Adipose tissue (tissue), 3 donors: ENCODE measurements around the gene RRAS. TPM values are rescaled to one million over a fixed set of nuclear protein-coding genes. Genes with fewer than 3 reads are reported as not detected.

Experiments used
- H3K27ac ChIP-seq: one replicate; pipeline ENCODE4 v1.5.1; 2013; ENCODE audit warnings: low read depth, low read length
- WGBS, 3 donors: extraction: QIAGEN DNeasy Blood & Tissue Kit; methylation state at CpG; one replicate each; pipeline ENCODE4 v1.1.7; 2013; 5-methylcytosine and 5-hydroxymethylcytosine counted together
- polyA plus RNA-seq, 3 donors: library from polyadenylated mRNA; stranded (reverse); fragments of 200-250 nt; gene quantifications; one replicate each; pipeline ENCODE4 v1.2.3, GENCODE V29; 2013
- donor health status: healthy with polysubstance abuse.
- donor health status: Bipolar disorder and iron deficiency.
- donor health status: healthy.

The RRAS gene
- polyA plus RNA-seq, 3 donors = 31.9 to 302 (median 198) TPM

GRCh38 chr19:49591731-49592485 lies 48.0 kb downstream of the RRAS start:
- no peak overlapping the region for H3K27ac ChIP-seq
- WGBS, 3 donors = 0 to 1% (median 0%) methylated on average over 47 to 51 of the region's 51 CpGs

GRCh38 chr19:49590971-49591730 lies 48.8 kb downstream of the RRAS start, which contains the start of gene PRR12:
Gene PRR12, plus strand, starts transcription at chr19:49591182. Its CDS starts 473 bp downstream, at chr19:49591655.
- 0 to 1% (median 0%) methylated on average over 22 to 60 of the region's 66 CpGs for WGBS, 3 donors
- H3K27ac ChIP-seq = peak within 1 kb of the TSS; percentile 76

GRCh38 chr19:49590071-49590970 lies 49.6 kb downstream of the RRAS start:
- peak overlapping the region; percentile 76 for H3K27ac ChIP-seq
- 0 to 1% (median 0%) methylated on average over 55 to 58 of the region's 58 CpGs for WGBS, 3 donors

GRCh38 chr19:49589502-49589905 lies 50.4 kb downstream of the RRAS start:
- WGBS, 3 donors = 45 to 68% (median 60%) methylated on average over 5 of the region's 5 CpGs
- H3K27ac ChIP-seq = no peak overlapping the region

GRCh38 chr19:49588365-49589122 lies 51.4 kb downstream of the RRAS start:
- H3K27ac ChIP-seq = no peak overlapping the region
- 75 to 82% (median 76%) methylated on average over 18 of the region's 18 CpGs for WGBS, 3 donors

GRCh38 chr19:49587227-49587626 lies 52.7 kb downstream of the RRAS start:
- H3K27ac ChIP-seq = no peak overlapping the region
- 87 to 95% (median 90%) methylated on average over 8 of the region's 8 CpGs for WGBS, 3 donors

Other genes starting within 250 kb of the RRAS start
- not detected for gene PTH2, start 216.7 kb downstream of the RRAS start, polyA plus RNA-seq
- gene GFY, start 214.8 kb downstream of the RRAS start, polyA plus RNA-seq = not detected
- 1 to 10 TPM in 2 of 3 donors, under 1 TPM in 1; 0.23 to 7.3 (median 1.5) TPM for gene SLC17A7, start 198.6 kb downstream of the RRAS start, polyA plus RNA-seq
- gene PIH1D1, start 188.3 kb downstream of the RRAS start, polyA plus RNA-seq = 10 to 100 TPM; 43.8 to 85.5 (median 50.3) TPM
- gene ALDH16A1, start 186.9 kb downstream of the RRAS start, polyA plus RNA-seq = 10 to 100 TPM; 24.1 to 31.4 (median 29.5) TPM
- 10 to 100 TPM in 1 of 3 donors, 1 to 10 TPM in 2; 2.6 to 20.5 (median 7.4) TPM for gene FLT3LG, start 165.9 kb downstream of the RRAS start, polyA plus RNA-seq
- 1,000 to 10,000 TPM; 3,139 to 5,659 (median 3,499) TPM for gene RPL13A, start 152.5 kb downstream of the RRAS start, polyA plus RNA-seq
- gene RPS11, start 143.7 kb downstream of the RRAS start, polyA plus RNA-seq = 1,000 to 10,000 TPM; 3,233 to 6,569 (median 4,953) TPM
- gene FCGRT, start 127.5 kb downstream of the RRAS start, polyA plus RNA-seq = 100 to 1,000 TPM in 2 of 3 donors, 10 to 100 TPM in 1; 57.1 to 268 (median 264) TPM
- 10 to 100 TPM in 2 of 3 donors, 1 to 10 TPM in 1; 7.8 to 61.6 (median 33.7) TPM for gene RCN3, start 112.1 kb downstream of the RRAS start, polyA plus RNA-seq
- 10 to 100 TPM; 61.0 to 95.7 (median 77.8) TPM for gene NOSIP, start 59.6 kb downstream of the RRAS start, polyA plus RNA-seq
- 10 to 100 TPM in 1 of 3 donors, 1 to 10 TPM in 2; 2.9 to 11.7 (median 3.0) TPM for gene PRRG2, start 58.8 kb downstream of the RRAS start, polyA plus RNA-seq
- 10 to 100 TPM in 1 of 3 donors, 1 to 10 TPM in 2; 5.1 to 11.5 (median 7.3) TPM for gene PRR12, start 49.0 kb downstream of the RRAS start, polyA plus RNA-seq
- 10 to 100 TPM; 12.7 to 23.5 (median 17.4) TPM for gene SCAF1, start 2.1 kb upstream of the RRAS start, polyA plus RNA-seq
- gene IRF3, start 25.7 kb upstream of the RRAS start, polyA plus RNA-seq = 10 to 100 TPM; 45.8 to 76.0 (median 56.6) TPM
- 10 to 100 TPM; 14.1 to 18.4 (median 15.4) TPM for gene BCL2L12, start 25.8 kb upstream of the RRAS start, polyA plus RNA-seq
- gene PRMT1, start 37.1 kb upstream of the RRAS start, polyA plus RNA-seq = 100 to 1,000 TPM in 2 of 3 donors, 10 to 100 TPM in 1; 80.2 to 153 (median 118) TPM
- gene ADM5, start 49.5 kb upstream of the RRAS start, polyA plus RNA-seq = 1 to 10 TPM; 1.0 to 2.5 (median 1.0) TPM
- gene CPT1C, start 51.0 kb upstream of the RRAS start, polyA plus RNA-seq = 10 to 100 TPM in 1 of 3 donors, 1 to 10 TPM in 2; 1.8 to 12.1 (median 3.2) TPM
- gene TSKS, start 123.2 kb upstream of the RRAS start, polyA plus RNA-seq = 1 to 10 TPM in 2 of 3 donors, under 1 TPM in 1; 0.22 to 2.5 (median 1.1) TPM
- 10 to 100 TPM; 49.3 to 82.4 (median 75.9) TPM for gene AP2A1, start 126.9 kb upstream of the RRAS start, polyA plus RNA-seq
- gene FUZ, start 173.1 kb upstream of the RRAS start, polyA plus RNA-seq = 10 to 100 TPM; 19.3 to 21.8 (median 20.9) TPM
- 10 to 100 TPM; 21.8 to 38.8 (median 22.4) TPM for gene MED25, start 178.1 kb upstream of the RRAS start, polyA plus RNA-seq
- gene PTOV1, start 211.0 kb upstream of the RRAS start, polyA plus RNA-seq = 10 to 100 TPM; 69.1 to 76.8 (median 73.5) TPM
- 10 to 100 TPM; 29.7 to 50.9 (median 45.8) TPM for gene PNKP, start 227.4 kb upstream of the RRAS start, polyA plus RNA-seq
- 10 to 100 TPM; 21.6 to 43.5 (median 41.7) TPM for gene AKT1S1, start 237.2 kb upstream of the RRAS start, polyA plus RNA-seq
- gene TBC1D17, start 237.6 kb upstream of the RRAS start, polyA plus RNA-seq = 10 to 100 TPM; 35.7 to 46.6 (median 37.0) TPM